Stimulated activated CD4-positive, alpha-beta T cell treated with anti-CD3 and anti-CD28 coated beads, Interleukin-4, amount 100 ng/mL, for 24 hours (primary cell): Measurements from ENCODE around the gene RAMAC.
"Not testable (repeated sequence)": the region's sequence is repeated elsewhere in the genome, so short reads cannot be mapped to it uniquely, and the experiment has no call there.

Experiments used
- DNase-seq: peaks from one replicate; pipeline ENCODE4 v3.0.0-alpha.2; 2020

RAMAC gene

DNA sequence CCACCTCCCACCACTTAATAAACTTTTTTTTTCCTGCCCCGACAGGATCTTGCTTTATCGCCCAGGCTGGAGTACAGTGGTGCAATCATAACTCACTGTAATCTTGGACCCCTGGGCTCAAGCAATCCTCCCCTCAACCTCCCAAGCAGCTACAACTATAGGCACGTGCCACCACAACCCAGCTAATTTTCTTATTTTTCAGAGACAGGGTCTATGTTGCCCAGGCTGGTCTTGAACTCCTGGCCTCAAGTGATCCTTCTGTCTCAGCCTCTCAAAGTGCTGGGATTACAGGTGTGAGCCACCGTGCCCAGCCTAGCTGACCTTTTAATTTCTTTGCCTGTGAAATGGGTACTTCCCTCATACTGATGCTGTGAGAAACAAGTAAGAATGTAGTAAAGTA lies 29.4 kb downstream of the RAMAC start:
- DNase-seq = no peak

DNA sequence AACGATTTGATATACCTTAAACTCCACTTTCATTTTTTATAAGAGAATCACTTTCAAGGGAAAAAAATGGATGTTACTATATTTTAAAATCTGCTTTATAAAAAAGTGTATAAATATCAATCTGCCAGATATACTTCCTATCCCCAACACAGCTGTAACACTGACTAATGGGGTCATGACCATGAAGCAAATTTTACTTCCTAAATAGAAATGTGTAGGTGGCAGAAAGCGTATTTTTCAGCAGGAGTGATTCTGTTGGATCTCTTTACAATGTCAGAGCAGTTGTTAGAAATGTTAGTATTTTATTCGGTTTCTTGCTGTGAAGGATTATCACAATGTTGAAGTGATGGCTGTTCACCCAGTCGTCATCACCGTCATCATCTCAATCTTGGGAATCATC lies 30.9 kb downstream of the RAMAC start:
- no peak for DNase-seq

DNA sequence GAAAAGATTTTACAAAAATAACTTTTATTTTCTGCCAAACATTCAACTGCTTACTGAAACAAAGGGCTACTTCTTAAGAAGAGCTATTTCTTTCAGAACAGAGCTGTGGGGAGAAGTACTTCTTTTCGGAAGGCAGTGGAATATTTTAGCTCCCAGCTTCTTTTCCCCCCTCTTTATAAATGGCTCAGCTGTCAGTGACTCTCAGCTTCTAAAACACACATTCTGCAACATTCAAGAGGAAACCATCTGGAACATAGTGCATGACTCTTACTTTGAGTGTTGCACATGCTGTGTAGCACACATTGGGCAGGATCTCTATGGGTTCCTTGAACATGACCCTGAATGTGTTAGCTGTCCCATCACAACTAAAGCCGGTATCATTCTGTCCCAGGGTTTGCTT lies 32.4 kb downstream of the RAMAC start:
- no peak for DNase-seq

DNA sequence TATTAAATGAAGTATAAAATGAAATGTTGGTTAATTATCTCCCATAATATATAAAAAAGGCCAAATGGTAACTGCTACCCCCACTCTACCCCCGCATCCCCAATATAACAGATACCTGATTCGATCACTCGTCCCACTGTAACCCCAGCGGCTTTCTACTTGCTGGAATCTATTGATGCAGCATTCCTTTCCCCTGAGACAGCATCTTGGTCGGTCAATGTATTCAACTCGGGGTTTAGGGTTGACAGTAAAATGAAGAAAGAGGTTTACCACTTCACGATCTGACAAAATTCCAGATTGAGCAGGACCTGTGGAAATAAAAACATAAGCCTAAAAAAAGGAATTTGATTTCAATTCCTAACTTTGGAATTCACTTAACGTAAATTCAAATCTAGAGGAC lies 44.0 kb downstream of the RAMAC start:
- no peak for DNase-seq

DNA sequence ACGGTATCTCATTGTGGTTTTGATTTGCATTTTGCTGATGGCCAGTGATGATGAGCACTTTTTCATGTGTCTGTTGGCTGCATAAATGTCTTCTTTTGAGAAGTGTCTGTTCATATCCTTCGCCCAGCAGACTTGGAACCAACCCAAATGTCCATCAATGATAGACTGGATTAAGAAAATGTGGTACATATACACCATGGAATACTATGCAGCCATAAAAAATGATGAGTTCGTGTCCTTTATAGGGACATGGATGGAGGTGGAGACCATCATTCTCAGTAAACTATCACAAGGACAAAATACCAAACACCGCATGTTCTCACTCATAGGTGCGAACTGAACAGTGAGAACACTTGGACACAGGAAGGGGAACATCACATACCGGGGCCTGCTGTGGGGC lies 45.2 kb downstream of the RAMAC start:
- not testable (repeated sequence) for DNase-seq

DNA sequence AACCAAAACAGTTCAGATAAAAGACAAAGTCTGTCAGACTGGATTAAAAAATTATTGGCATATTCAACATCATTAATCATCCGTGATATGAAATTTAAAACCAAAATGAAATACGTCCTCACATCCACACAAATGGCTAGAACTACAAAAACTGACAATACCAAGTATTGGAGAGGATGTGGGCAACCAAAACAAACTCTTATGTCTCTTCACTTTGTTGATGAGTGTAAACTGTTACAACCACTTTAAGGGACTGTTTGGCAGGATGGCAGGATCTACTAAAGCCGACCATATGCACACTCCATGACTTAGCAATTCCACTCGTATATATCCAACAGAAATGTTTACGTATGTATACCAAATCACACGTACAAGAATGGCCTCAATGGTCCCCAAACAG lies 50.2 kb downstream of the RAMAC start:
- no peak for DNase-seq

DNA sequence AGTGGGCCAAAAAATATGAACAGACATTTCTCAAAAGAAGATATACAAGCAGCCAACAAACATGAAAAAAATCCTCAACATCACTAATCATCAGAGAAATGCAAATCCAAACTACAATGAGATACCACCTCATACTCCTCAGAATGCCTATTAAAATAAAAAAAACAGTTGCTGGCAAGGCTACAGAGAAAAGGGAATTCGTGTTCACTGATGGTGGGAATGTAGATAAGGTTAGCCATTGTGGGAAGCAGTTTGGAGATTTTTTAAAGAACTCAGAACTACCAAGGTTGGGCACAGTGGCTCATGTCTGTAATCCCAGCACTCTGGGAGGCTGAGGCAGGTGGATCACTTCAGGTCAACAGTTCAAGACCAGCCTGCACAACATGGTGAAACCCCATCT lies 53.2 kb downstream of the RAMAC start:
- DNase-seq = no peak
